Endothelial cell of umbilical vein (primary cell): ENCODE data around the gene BNC2. TPM values are rescaled to one million over a fixed set of nuclear protein-coding genes. Genes with fewer than 3 reads are reported as not detected.

Experiments used
- BruUV-seq: library from RNA; stranded (reverse); fragments of 400-500 nt; replicated peaks from 2 replicates; lab custom pipeline; 2021; lab: Mats Ljungman, UMichigan
- CTCF ChIA-PET: fragments of 300-600, 350-600 bp; sonication (Branson Sonifier 250); formaldehyde crosslinking; loops from one replicate; lab custom pipeline; 2021; ENCODE audit warnings: antibody characterized with exemption, inconsistent platforms; lab: Charles Lee
- POLR2A ChIA-PET: fragments of 300-600, 350-600 bp; sonication (Branson Sonifier 250); formaldehyde crosslinking; loops from one replicate; lab custom pipeline; 2021; ENCODE audit warnings: antibody characterized with exemption, inconsistent platforms; lab: Charles Lee
- DNase-seq: peaks from one replicate; pipeline ENCODE4 v3.0.0-alpha.2; 2011; ENCODE audit warnings: low read depth, low spot score
- FAIRE-seq: peaks from 2 replicates; lab custom pipeline; 2011; peaks lifted over from hg19 to GRCh38; lab: Jason Lieb, UNC
- H2AFZ ChIP-seq: 2 replicates; pipeline ENCODE4 v1.6.0; 2012; ENCODE audit warnings: low read depth, low read length, control low read depth, inconsistent platforms
- H3K27ac ChIP-seq: 2 replicates; pipeline ENCODE4 v1.5.1; 2011; ENCODE audit warnings: low read depth, mild to moderate bottlenecking, control low read depth, low read length, moderate library complexity; ENCODE audit not compliant: insufficient read depth
- H3K27me3 ChIP-seq, 2 experiments: 2 replicates each; pipeline versions ENCODE4 v1.6.0 to v1.6.1; 2011; ENCODE audit warnings: low read length in 2 of 2, mixed read lengths in 1 of 2; ENCODE audit not compliant: control insufficient read depth in 2 of 2, insufficient read depth in 2 of 2
- H3K36me3 ChIP-seq, 2 experiments: 2 replicates in 1 of 2; 3 replicates in 1 of 2; pipeline ENCODE4 v1.5.1; 2011; ENCODE audit warnings: low read length in 2 of 2, mild to moderate bottlenecking in 1 of 2, moderate library complexity in 1 of 2; ENCODE audit not compliant: control insufficient read depth in 2 of 2, insufficient read depth in 2 of 2; ENCODE audit errors: extremely low read depth in 1 of 2
- H3K4me1 ChIP-seq: 3 replicates; pipeline ENCODE4 v1.5.1; 2011; ENCODE audit warnings: mild to moderate bottlenecking, low read length; ENCODE audit not compliant: control insufficient read depth, insufficient read depth; ENCODE audit errors: extremely low read depth
- H3K4me2 ChIP-seq: 2 replicates; pipeline ENCODE4 v1.6.1; 2011; ENCODE audit warnings: low read length, control low read depth, mixed read lengths; ENCODE audit not compliant: insufficient read depth
- H3K4me3 ChIP-seq, 3 experiments: fragments of 200-600 bp in 1 of 3; sonication (generic), shearing (Covaris generic) in 1 of 3; replicated peaks in 1 of 3; 2 replicates each; pipeline ENCODE4 v1.5.1; 2011 to 2016; ENCODE audit warnings: control low read depth in 3 of 3, low read length in 3 of 3, mild to moderate bottlenecking in 2 of 3, inconsistent platforms in 1 of 3, low read depth in 1 of 3, moderate library complexity in 1 of 3; ENCODE audit not compliant: insufficient read depth in 1 of 3
- H3K79me2 ChIP-seq: 2 replicates; pipeline ENCODE4 v1.6.0; 2012; ENCODE audit warnings: low read length, inconsistent platforms; ENCODE audit not compliant: control insufficient read depth, insufficient read depth
- H3K9ac ChIP-seq: replicated peaks from 2 replicates; pipeline ENCODE3; 2011; ENCODE audit warnings: low read length, control low read depth; ENCODE audit not compliant: insufficient read depth; ENCODE audit errors: extremely low read depth
- H3K9me1 ChIP-seq: replicated peaks from 3 replicates; pipeline ENCODE4 v1.6.0; 2011; ENCODE audit warnings: mild to moderate bottlenecking, low read length; ENCODE audit not compliant: control insufficient read depth, insufficient read depth; ENCODE audit errors: extremely low read depth
- H3K9me3 ChIP-seq: replicated peaks from 2 replicates; pipeline ENCODE4 v1.5.1; 2012; ENCODE audit warnings: low read length, inconsistent platforms; ENCODE audit not compliant: control insufficient read depth, insufficient read depth
- H4K20me1 ChIP-seq: replicated peaks from 2 replicates; pipeline ENCODE3; 2011; ENCODE audit warnings: mild to moderate bottlenecking, low read length; ENCODE audit not compliant: control insufficient read depth, insufficient read depth; ENCODE audit errors: extremely low read depth
- EZH2 ChIP-seq: IDR thresholded peaks from 2 replicates; pipeline ENCODE4 v1.6.1; 2012; ENCODE audit warnings: borderline replicate concordance, low read depth, mild to moderate bottlenecking, moderate library complexity, low read length, inconsistent platforms; ENCODE audit not compliant: severe bottlenecking
- FOS ChIP-seq: IDR thresholded peaks from 2 replicates; pipeline ENCODE4 v1.6.1; 2011; ENCODE audit warnings: mild to moderate bottlenecking, low read length, moderate library complexity, borderline replicate concordance; ENCODE audit not compliant: insufficient read depth
- GATA2 ChIP-seq: IDR thresholded peaks from 2 replicates; pipeline ENCODE4 v1.7.0; 2011; ENCODE audit warnings: low read depth, mild to moderate bottlenecking, moderate library complexity, mixed read lengths, low read length; ENCODE audit not compliant: insufficient read length, insufficient read depth
- JUN ChIP-seq: IDR thresholded peaks from 2 replicates; pipeline ENCODE4 v1.6.1; 2011; ENCODE audit warnings: borderline replicate concordance, low read depth; ENCODE audit not compliant: insufficient read length, insufficient read depth
- MYC ChIP-seq: IDR thresholded peaks from one replicate; pipeline ENCODE4 v1.6.1; 2011; ENCODE audit warnings: mild to moderate bottlenecking, low read depth, low read length
- POLR2A ChIP-seq: IDR thresholded peaks from 2 replicates; pipeline ENCODE4 v1.6.1; 2012; ENCODE audit warnings: low read depth, mild to moderate bottlenecking, control low read depth, low read length
- POLR2AphosphoS5 ChIP-seq: IDR thresholded peaks from 2 replicates; pipeline ENCODE4 v1.6.1; 2012; ENCODE audit warnings: low read depth, mild to moderate bottlenecking, control low read depth, low read length, moderate library complexity; ENCODE audit not compliant: insufficient read depth
- dilution Hi-C: fragments of 300-500 bp; cut with MboI; formaldehyde crosslinking; loops from one replicate; pipeline ENCODE4 v1.15.0; 2019; ENCODE audit warnings: low sequenced_read_pairs; ENCODE audit not compliant: extremely low pct_ligation_motif_present
- intact Hi-C: fragments of 100-400 bp; cut with micrococcal nuclease; formaldehyde crosslinking; loops from one replicate; pipeline ENCODE4 v1.10.0; 2022
- polyA plus RNA-seq, 4 experiments: library from polyadenylated mRNA; depleted of rRNA in 3 of 4; stranded (reverse) in 3 of 4; unstranded in 1 of 4; fragments of >200 nt; gene quantifications; 2 replicates each; pipeline versions ENCODE4 v1.2.1 to v1.2.3, GENCODE V29; 2011 to 2012; ENCODE audit warnings: missing spikeins in 1 of 4
- total RNA-seq: library from RNA; stranded (reverse); gene quantifications from 2 replicates; pipeline ENCODE4 v1.2.3, GENCODE V29; 2021
- TF ChIP-seq, protein P1 (sequence below): IDR thresholded peaks from 2 replicates; pipeline ENCODE4 v1.6.1; 2011; ENCODE audit not compliant: insufficient read depth, insufficient read length
- TF ChIP-seq, protein P2 (sequence below), 2 donors: IDR thresholded peaks; 1 replicate in 1 of 2; 2 replicates in 1 of 2; pipeline ENCODE4 v1.5.1; 2011; ENCODE audit warnings: low read length in 2 of 2, mild to moderate bottlenecking in 2 of 2, moderate library complexity in 2 of 2, control low read depth in 1 of 2, inconsistent platforms in 1 of 2, low read depth in 1 of 2; ENCODE audit not compliant: insufficient read depth in 1 of 2; ENCODE audit errors: extremely low read depth in 1 of 2

BNC2 gene
- total and polyA plus RNA-seq, 2 donors (not counting 3 experiments of a cell fraction or from before 2014, with no cell fraction given), result 12.1 to 34.3 TPM

DNA sequence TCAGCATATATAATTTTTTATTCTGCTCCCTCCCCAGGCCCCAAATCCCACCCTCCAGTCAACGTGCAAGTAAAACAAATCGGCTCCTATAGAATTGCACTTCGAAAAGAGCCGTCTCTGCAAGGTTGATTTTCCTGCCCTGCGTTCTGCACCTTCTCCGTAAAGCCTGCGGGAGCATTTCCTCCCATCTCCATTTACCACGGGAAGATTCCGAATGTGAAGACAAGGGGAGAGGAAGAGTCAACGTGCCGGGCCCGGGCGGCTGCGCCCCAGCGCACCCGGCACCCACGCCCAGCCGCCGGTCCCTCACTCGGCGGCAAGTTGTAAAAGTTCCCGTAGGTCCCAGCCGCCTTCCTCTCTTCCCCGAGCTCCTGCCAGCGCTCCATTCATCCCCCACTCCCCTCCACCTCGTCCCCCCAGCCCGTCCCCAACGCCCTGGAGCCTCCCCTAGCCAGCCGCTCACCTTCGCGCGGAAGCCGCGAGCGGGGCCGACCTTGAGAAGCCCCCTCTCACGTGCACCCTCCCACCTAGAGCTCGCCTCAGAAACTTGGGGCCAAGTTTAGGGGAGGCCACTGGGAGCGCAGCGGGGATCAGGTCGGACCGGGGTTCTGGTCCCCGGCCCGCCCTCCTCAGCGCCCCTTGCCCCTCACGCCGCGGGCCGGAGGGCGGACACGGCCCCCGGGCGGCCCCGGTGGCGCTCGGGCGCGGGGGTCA lies 431 bp downstream of the BNC2 start:
- Histone ChIP-seq H3K4me2 (peak overlapping the region; percentile 90), H3K9ac (peak overlapping the region; percentile 79), H3K27me3 (peaks cover 2 to 3% of the 10 kb centered on the region in 2 experiments), H3K36me3 (no peaks in the 10 kb centered on the region), H3K4me1 (peaks cover 14% of the 10 kb centered on the region), H3K27ac (no peak overlapping the region), H4K20me1 (no peaks in the 10 kb centered on the region), H2AFZ (peak overlapping the region; percentile 99), H3K9me3 (no peaks in the 10 kb centered on the region), H3K9me1 (no peaks in the 10 kb centered on the region), H3K79me2 (no peaks in the 10 kb centered on the region), H3K4me3 (peak overlapping the region; percentile 81 to 98 (median 88))
- BruUV-seq, result no TSS peak
- ChIA-PET CTCF (interaction anchor here (0.8 kb wide), 1 partner anchor 242 kb away, joined by 3 read pairs; no protein-coding TSS in a partner anchor), POLR2A (no interaction called here)
- FAIRE-seq (peak; percentile 18), DNase-seq (peak; percentile 11)
- dilution Hi-C loops, result no loop called here
- intact Hi-C loops, result loop anchor here (2.0 to 10.0 kb wide), 3 partner anchors 143 to 677 kb away; no protein-coding TSS in a partner anchor
- TF ChIP-seq, protein P1, sequence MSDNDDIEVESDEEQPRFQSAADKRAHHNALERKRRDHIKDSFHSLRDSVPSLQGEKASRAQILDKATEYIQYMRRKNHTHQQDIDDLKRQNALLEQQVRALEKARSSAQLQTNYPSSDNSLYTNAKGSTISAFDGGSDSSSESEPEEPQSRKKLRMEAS, result no peak
- TF ChIP-seq POLR2AphosphoS5 (no peak), JUN (no peak), FOS (no peak), MYC (no peak), EZH2 (no peak), POLR2A (no peak), GATA2 (no peak)
- TF ChIP-seq, protein P2, sequence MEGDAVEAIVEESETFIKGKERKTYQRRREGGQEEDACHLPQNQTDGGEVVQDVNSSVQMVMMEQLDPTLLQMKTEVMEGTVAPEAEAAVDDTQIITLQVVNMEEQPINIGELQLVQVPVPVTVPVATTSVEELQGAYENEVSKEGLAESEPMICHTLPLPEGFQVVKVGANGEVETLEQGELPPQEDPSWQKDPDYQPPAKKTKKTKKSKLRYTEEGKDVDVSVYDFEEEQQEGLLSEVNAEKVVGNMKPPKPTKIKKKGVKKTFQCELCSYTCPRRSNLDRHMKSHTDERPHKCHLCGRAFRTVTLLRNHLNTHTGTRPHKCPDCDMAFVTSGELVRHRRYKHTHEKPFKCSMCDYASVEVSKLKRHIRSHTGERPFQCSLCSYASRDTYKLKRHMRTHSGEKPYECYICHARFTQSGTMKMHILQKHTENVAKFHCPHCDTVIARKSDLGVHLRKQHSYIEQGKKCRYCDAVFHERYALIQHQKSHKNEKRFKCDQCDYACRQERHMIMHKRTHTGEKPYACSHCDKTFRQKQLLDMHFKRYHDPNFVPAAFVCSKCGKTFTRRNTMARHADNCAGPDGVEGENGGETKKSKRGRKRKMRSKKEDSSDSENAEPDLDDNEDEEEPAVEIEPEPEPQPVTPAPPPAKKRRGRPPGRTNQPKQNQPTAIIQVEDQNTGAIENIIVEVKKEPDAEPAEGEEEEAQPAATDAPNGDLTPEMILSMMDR (IDR thresholded peaks at IDR 0.05; ENCODE audit: extremely low read depth in 1 of 2, insufficient read depth in 1 of 2, low read depth in 1 of 2, low read length in 2 of 2), result no peak
